ENCODE data around the gene IL1RL2.

Gene IL1RL2

GRCh38 chr2:102159295-102159694 lies 27.5 kb upstream of the IL1RL2 start:
- DNase-seq, result peak; percentile 58 to 86

GRCh38 chr2:102166189-102166845 lies 20.5 kb upstream of the IL1RL2 start:
- peak; percentile 31 to 48 for DNase-seq

DNA sequence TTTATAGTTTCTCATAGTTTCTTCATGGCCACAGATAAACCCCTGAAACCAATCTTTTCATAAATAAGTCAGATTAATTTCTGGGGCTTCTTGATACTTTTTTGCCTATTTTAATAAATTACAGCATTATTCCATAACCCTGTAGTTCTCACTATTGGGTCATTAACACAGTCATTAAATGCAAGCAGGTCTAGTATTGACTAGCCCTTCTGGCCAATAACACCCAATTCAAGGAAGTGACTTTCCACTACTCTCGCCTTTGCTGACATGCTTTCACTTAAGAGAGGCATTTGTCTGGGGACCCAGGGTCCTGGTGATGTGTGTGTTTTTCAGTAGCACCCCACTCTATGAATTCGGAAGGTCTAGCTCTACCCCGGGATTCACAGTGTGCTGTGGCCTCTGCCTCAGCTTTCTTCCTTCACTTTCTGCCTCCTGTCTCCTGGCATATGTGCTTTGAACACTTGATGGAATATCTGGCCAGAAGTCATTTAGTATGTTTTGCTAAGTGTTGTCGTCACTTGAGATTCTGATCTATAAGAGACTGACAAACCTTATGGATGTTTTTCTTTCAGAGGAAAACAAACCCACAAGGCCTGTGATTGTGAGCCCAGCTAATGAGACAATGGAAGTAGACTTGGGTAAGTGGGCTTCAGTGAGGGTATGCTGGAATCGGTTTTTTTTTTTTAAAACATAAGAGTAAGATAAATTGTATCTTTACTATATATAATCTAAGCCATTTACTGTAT lies 18.6 kb upstream of the IL1RL2 start:
- DNase-seq, result no peak

GRCh38 chr2:102171946-102172345 lies 14.9 kb upstream of the IL1RL2 start:
- no peak for DNase-seq

DNA sequence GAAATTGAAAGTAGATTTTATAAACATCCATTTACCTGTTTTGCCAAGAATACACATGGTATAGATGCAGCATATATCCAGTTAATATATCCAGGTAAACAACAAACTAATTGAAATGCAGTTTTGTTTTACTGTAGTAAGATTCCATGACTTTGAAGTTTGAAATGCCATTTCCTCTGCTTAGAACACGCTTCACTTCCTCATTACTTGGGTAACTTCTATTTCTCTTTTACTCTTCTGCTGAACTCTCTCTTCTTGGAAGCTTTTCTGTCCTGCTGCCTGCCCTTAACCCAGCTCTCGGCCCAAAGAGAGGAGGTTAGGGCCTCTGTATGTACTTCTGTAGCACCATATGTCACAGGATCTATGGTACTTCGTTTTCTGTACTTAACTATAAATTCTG lies 14.1 kb upstream of the IL1RL2 start:
- DNase-seq, result no peak

- DNase-seq, result no peak
These were observed 10.7 kb upstream of the IL1RL2 start for GRCh38 chr2:102176172-102176571.

- DNase-seq, result no peak
These were observed 8.9 kb upstream of the IL1RL2 start for GRCh38 chr2:102177814-102178478.

GRCh38 chr2:102179061-102179460 lies 7.8 kb upstream of the IL1RL2 start:
- DNase-seq, result no peak

GRCh38 chr2:102179788-102180686 lies 6.8 kb upstream of the IL1RL2 start:
- no peak for DNase-seq

DNA sequence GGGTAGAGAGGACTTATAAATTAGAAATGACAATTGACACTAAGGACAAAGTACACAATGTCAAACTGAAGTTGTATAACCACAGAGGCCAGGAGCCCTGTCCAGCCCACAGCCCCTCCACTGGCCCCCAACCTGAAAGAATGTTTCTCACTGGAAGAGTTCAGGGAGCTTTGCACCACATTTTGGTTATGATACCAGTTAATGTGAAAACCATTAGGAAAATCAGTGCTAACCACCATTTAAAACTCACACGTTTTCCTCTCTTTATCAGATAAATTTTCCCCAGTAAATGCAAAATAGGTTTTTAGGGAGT lies 6.2 kb upstream of the IL1RL2 start:
- no peak for DNase-seq

DNA sequence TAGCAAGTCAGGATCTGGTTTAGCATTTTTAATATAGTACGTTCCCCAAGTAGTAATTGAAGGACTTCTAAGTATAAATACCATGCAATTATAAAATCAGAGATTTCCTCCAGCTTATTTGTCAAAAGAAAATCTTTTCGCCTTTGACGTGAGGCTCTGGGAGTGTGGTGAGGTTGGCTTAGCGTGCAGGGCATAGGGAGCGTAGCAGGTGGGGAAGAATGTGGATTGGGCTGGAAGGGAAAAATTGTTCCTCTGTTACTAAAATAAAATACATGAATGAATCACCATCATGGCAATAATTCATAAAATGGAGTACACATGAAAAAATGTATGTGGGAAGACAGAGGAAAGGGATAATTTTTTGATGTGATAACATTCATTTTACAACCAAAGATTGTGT lies 5.4 kb upstream of the IL1RL2 start:
- no peak for DNase-seq

DNA sequence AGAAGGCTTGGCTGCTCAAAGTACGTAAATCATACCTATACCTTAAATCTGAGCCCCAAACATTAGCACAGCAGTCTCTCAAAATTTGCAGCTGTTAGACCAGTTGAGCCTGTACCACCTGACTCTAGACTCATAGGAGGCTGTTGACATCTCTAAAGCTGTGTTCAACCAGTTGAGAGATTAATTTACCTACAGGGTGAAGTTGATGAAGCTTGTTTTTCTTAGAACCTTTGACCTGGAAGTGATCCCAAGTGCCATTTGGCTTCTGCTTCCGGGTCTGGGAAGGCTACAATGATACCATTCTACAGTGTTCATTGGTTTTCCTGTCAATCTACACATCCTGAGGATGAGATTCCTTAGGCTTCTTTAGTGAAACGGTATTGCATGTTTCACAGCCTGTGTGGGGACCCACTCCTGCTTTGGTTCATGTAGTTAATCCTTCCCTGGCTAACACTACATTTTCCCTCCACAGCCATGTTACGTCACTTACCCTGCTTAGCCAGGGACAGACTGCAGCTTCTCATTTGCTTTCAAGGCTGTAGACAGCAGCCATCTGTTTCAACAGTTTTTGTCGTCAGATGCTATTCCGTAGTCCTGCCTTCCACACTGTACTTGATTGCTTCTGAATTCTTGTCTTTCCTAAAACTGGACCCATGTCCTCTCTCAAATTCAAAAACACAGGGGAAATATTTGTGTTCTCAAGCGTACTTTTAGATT lies 4.7 kb upstream of the IL1RL2 start:
- DNase-seq, result no peak

DNA sequence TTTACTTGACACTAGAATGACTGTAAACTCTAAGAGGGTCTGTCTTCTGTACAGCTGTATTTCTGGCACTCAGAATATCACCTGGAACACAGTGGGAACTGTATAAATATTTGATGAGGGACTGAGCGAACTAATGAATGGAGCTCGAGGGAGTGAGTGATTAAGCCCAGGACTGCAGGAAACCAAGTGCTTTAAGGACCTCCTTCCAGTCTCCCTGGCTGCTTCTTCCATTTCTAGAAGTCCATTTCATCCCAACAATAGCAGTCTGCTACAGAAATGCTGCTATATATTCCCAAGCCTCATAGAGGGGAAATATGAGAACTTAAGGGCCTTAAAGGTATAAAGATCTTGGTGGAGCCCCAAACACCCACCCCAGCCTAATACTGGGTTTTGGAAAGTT lies 2.8 kb upstream of the IL1RL2 start:
- DNase-seq, result no peak

DNA sequence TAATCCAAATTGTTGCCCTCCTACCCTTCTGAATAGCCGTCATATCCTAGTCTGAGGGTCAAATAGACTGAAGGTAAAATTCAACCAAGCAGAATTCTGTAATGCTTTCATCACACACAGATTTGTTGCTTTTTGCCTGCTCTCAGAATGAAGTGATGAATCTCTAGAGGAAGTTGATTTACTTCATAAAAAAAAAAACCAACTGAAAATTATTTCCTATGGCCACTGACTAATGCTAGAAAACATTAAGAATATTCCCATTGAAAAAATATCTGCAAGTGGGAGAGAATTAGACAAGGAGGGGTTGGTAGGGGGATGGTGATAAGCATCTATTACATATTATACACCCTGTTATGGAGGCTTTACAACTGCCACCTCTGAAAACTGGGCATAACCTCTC lies 2.3 kb upstream of the IL1RL2 start:
- DNase-seq, result no peak

- peak in 1 of 2 donors; percentile 31 for DNase-seq
These were observed 1.5 kb upstream of the IL1RL2 start for GRCh38 chr2:102185347-102185746.

GRCh38 chr2:102187496-102188150 lies 800 bp downstream of the IL1RL2 start:
- DNase-seq, result peak; percentile 60 to 61

GRCh38 chr2:102190430-102191107 lies 3.7 kb downstream of the IL1RL2 start:
- no peak for DNase-seq

DNA sequence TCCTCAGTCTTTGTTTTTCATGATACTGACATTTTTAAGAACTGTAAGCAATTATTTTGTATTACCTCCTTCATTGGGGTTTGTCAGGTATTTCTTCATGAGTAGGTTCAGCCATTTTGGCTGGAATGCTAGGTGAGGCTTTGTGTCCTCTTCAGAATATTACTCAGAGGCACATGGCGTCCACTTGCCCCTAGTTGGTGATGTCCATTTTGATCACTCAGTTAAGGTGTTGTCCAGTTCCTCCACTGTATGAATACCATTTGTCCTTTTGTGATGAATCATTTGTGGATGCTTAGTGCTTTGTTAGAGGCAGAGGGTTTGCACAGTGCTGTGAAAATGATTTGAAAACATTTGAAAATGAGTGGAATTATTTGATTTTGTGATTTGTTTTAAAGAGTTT lies 4.7 kb downstream of the IL1RL2 start:
- DNase-seq, result no peak

GRCh38 chr2:102193074-102193473 lies 6.3 kb downstream of the IL1RL2 start:
- DNase-seq, result no peak

GRCh38 chr2:102194609-102195268 lies 7.9 kb downstream of the IL1RL2 start:
- no peak for DNase-seq
